ENCODE data around the gene SHC4. TPM values are rescaled to one million over a fixed set of nuclear protein-coding genes. Genes with fewer than 3 reads are reported as not detected.

SHC4 gene
- total and polyA plus RNA-seq, 2 of the 13 experiments (the other 11 are each of a cell fraction or from before 2014, with no cell fraction given) = 0.04 TPM; not detected in 1

DNA sequence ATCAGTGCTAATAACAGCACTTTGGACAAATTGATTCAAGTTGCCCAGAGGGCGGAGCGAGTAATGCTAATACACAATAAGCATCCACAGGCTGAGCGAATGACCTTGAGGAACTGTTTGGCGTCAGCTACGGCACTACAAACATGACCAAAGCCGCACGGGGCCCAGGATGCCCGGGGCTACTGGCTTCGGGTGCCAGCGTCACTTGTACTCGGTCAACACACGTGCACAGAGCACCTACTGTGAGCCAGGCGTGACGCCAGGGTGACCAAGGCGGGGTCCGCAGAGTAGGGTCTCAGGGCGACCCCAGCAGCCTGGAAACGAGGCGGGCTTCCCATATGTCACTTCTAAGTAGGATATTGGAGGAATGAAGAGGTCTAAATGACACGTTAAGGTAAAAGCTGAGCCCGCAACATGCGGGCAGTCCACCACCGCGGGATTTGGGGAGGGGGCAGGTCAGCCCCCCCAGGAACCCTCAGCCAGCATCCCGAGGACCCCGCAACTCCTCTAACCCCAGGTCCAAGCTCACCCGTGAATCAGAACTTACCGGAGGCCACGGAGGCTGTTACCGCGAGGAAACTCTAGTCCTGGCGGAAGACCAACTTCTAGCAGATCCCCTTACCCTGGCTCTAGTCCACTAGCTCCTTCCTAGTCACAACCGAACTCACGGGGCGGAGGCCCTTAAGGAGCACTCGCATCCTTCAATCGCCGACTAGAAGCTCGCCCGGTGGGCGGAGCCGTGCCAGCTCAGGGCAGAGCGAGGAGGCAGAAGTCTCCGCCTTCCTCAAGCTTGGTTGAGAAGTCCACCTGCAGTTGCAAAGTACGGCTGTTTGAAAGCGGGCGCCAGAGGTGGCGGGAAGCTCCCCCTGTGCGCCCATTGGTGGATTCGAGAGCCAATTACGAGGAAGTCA is 153.1 kb downstream of the SHC4 start, which contains the start of gene CEP152 (continued):
- TF ChIP-seq, protein P1, sequence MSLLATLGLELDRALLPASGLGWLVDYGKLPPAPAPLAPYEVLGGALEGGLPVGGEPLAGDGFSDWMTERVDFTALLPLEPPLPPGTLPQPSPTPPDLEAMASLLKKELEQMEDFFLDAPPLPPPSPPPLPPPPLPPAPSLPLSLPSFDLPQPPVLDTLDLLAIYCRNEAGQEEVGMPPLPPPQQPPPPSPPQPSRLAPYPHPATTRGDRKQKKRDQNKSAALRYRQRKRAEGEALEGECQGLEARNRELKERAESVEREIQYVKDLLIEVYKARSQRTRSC (CRISPR knock-in tag; IDR thresholded peaks at IDR 0.05; ENCODE audit: low read depth) = no peak
- TF ChIP-seq HMG20B (CRISPR knock-in tag; conservative IDR thresholded peaks at IDR 0.05) (no peak), ZNF331 (CRISPR knock-in tag; IDR thresholded peaks at IDR 0.05) (peak; percentile 15; the same call in 1 of the 2 replicates), ZNF329 (CRISPR knock-in tag; IDR thresholded peaks at IDR 0.05; ENCODE audit: low read depth) (no peak), FOXO1 (CRISPR knock-in tag; IDR thresholded peaks at IDR 0.05) (no peak; the same call in 1 of the 2 replicates), PAX8 (CRISPR knock-in tag; IDR thresholded peaks at IDR 0.05; ENCODE audit: borderline replicate concordance) (0 out of 2 replicates have a peak, but pooled peaks have one; percentile 60), ZNF816 (CRISPR knock-in tag; IDR thresholded peaks at IDR 0.05; ENCODE audit: borderline replicate concordance) (no peak; the same call in 1 of the 2 replicates), ZNF264 (CRISPR knock-in tag; IDR thresholded peaks at IDR 0.05) (no peak), BORCS8-MEF2B (CRISPR knock-in tag; IDR thresholded peaks at IDR 0.05) (peak; percentile 91), KDM5B (CRISPR knock-in tag; IDR thresholded peaks at IDR 0.05; ENCODE audit: borderline replicate concordance) (peak; percentile 67; the same call in 1 of the 2 replicates), CREM (IDR thresholded peaks at IDR 0.05) (peak; percentile 71), CREM (CRISPR knock-in tag; IDR thresholded peaks at IDR 0.05) (no peak), ZNF17 (CRISPR knock-in tag; IDR thresholded peaks at IDR 0.05) (no peak), ZSCAN29 (CRISPR knock-in tag; conservative IDR thresholded peaks at IDR 0.05) (no peak), MTA3 (CRISPR knock-in tag; IDR thresholded peaks at IDR 0.05) (no peak), ZFX (CRISPR knock-in tag; IDR thresholded peaks at IDR 0.05; ENCODE audit: low read depth) (peak; percentile 30; the same call in 1 of the 2 replicates)
- TF ChIP-seq, protein P2, sequence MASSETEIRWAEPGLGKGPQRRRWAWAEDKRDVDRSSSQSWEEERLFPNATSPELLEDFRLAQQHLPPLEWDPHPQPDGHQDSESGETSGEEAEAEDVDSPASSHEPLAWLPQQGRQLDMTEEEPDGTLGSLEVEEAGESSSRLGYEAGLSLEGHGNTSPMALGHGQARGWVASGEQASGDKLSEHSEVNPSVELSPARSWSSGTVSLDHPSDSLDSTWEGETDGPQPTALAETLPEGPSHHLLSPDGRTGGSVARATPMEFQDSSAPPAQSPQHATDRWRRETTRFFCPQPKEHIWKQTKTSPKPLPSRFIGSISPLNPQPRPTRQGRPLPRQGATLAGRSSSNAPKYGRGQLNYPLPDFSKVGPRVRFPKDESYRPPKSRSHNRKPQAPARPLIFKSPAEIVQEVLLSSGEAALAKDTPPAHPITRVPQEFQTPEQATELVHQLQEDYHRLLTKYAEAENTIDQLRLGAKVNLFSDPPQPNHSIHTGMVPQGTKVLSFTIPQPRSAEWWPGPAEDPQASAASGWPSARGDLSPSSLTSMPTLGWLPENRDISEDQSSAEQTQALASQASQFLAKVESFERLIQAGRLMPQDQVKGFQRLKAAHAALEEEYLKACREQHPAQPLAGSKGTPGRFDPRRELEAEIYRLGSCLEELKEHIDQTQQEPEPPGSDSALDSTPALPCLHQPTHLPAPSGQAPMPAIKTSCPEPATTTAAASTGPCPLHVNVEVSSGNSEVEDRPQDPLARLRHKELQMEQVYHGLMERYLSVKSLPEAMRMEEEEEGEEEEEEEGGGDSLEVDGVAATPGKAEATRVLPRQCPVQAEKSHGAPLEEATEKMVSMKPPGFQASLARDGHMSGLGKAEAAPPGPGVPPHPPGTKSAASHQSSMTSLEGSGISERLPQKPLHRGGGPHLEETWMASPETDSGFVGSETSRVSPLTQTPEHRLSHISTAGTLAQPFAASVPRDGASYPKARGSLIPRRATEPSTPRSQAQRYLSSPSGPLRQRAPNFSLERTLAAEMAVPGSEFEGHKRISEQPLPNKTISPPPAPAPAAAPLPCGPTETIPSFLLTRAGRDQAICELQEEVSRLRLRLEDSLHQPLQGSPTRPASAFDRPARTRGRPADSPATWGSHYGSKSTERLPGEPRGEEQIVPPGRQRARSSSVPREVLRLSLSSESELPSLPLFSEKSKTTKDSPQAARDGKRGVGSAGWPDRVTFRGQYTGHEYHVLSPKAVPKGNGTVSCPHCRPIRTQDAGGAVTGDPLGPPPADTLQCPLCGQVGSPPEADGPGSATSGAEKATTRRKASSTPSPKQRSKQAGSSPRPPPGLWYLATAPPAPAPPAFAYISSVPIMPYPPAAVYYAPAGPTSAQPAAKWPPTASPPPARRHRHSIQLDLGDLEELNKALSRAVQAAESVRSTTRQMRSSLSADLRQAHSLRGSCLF (CRISPR knock-in tag; IDR thresholded peaks at IDR 0.05; ENCODE audit: borderline replicate concordance) = no peak
- TF ChIP-seq, protein P3, sequence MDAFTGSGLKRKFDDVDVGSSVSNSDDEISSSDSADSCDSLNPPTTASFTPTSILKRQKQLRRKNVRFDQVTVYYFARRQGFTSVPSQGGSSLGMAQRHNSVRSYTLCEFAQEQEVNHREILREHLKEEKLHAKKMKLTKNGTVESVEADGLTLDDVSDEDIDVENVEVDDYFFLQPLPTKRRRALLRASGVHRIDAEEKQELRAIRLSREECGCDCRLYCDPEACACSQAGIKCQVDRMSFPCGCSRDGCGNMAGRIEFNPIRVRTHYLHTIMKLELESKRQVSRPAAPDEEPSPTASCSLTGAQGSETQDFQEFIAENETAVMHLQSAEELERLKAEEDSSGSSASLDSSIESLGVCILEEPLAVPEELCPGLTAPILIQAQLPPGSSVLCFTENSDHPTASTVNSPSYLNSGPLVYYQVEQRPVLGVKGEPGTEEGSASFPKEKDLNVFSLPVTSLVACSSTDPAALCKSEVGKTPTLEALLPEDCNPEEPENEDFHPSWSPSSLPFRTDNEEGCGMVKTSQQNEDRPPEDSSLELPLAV (CRISPR knock-in tag; conservative IDR thresholded peaks at IDR 0.05; ENCODE audit: low read depth) = no peak
- TF ChIP-seq, protein P4, sequence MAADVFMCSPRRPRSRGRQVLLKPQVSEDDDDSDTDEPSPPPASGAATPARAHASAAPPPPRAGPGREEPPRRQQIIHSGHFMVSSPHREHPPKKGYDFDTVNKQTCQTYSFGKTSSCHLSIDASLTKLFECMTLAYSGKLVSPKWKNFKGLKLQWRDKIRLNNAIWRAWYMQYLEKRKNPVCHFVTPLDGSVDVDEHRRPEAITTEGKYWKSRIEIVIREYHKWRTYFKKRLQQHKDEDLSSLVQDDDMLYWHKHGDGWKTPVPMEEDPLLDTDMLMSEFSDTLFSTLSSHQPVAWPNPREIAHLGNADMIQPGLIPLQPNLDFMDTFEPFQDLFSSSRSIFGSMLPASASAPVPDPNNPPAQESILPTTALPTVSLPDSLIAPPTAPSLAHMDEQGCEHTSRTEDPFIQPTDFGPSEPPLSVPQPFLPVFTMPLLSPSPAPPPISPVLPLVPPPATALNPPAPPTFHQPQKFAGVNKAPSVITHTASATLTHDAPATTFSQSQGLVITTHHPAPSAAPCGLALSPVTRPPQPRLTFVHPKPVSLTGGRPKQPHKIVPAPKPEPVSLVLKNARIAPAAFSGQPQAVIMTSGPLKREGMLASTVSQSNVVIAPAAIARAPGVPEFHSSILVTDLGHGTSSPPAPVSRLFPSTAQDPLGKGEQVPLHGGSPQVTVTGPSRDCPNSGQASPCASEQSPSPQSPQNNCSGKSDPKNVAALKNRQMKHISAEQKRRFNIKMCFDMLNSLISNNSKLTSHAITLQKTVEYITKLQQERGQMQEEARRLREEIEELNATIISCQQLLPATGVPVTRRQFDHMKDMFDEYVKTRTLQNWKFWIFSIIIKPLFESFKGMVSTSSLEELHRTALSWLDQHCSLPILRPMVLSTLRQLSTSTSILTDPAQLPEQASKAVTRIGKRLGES (CRISPR knock-in tag; IDR thresholded peaks at IDR 0.05; ENCODE audit: borderline replicate concordance) = no peak
